Right hindlimb (tissue), 1 donor: ENCODE measurements around the gene FGF22.

Source experiments
- DNase-seq: peaks from one replicate; pipeline ENCODE4 v3.0.0-alpha.2; 2018

FGF22 gene

DNA sequence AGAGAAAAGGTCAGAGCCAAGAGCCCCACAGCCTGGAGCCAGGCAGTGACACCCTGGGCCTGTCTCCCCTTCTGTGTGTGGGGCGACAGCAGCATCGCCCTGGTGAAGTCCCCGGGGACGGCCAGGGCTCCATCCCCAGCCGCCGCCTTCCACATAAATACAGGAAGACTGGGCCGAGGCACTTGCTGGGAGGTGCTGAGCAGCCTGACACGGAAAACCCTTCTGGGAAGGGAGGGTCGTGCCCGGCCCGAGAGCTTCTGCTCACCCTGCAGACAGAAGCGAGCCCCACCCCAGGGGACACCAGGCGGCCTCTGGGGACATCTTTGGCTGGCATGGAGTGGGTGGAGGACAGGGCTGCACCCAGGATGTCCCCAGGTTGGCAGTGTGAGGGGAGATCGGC, 5.1 kb downstream of the FGF22 start:
- DNase-seq = no peak

DNA sequence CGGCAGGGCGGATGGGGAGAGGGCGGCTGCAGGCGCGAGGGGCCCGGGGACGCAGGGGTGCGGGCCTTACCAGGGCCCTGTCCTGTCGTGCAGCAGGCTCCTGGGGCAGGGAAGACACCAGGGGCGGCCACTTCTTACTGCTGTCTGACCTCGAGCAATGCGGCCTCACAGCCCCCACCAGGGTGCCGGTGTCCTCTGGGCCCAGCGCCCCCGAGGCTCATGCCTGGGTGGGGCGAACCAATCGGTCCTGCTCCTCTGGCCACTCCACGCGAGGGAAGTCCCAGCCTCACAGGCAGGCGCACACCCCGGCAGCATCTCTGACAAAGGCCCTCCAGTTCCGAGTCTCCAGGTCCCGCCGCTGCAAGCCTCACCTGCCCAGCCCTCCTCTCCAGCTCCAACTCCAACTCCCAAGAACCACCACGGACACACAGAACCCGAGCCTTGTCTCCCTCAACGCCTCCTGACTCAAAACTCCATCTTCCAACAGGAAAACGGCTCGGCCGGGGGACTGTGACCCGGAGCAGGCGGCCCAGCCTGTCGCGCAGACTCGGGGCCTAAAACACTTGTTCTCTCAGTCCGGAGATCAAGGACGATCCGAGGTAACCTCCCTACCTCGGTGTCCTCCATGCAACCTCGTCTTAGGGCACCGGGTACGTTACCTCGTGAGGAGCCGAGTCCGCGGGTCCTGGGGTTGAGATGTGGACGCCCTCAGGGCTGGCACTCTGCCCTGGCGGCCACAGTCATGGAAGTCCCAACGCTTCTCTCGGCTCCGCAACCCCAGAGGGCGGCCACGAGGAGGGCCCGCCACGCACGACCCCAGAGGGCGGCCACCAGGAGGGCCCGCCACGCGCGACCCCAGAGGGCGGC, 6.5 kb downstream of the FGF22 start:
- no peak for DNase-seq

DNA sequence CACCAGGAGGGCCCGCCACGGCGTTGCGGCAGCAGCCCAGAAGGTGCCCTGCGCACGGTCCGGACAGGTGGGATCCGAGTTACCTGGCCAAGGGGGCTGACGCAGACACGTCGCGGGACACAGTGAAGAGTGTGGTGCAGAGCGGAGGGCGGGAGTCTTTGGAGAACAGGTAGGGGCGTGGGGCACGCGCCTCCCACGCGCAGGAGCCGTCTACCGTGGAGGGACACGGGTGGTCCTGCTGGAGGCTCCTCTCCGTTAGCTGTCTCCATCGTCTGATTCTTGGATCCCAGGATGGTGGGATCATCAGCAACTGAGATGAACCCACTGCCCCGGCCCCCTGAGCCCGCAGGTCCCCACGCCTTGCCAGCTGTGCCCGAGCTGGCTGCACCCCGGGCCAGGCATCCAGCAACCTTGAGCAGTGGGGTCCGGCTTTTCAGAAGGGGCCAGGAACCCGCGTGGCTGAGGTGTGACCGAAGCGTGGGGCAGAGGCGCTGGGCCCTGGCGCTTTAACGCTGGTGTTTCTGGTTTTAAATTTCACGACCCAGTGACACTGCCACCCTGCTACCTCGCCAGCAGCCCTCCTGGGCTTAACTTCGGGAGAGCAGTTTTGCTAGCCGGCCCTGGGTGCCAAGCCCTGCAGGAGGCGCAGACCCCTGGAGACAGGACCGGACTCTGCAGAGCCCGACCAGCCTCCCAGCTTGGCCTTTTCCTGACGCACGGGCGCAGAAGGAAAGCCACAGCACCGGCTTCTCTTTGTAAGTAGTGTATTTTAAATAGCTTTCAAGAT, 7.3 kb downstream of the FGF22 start:
- no peak for DNase-seq

DNA sequence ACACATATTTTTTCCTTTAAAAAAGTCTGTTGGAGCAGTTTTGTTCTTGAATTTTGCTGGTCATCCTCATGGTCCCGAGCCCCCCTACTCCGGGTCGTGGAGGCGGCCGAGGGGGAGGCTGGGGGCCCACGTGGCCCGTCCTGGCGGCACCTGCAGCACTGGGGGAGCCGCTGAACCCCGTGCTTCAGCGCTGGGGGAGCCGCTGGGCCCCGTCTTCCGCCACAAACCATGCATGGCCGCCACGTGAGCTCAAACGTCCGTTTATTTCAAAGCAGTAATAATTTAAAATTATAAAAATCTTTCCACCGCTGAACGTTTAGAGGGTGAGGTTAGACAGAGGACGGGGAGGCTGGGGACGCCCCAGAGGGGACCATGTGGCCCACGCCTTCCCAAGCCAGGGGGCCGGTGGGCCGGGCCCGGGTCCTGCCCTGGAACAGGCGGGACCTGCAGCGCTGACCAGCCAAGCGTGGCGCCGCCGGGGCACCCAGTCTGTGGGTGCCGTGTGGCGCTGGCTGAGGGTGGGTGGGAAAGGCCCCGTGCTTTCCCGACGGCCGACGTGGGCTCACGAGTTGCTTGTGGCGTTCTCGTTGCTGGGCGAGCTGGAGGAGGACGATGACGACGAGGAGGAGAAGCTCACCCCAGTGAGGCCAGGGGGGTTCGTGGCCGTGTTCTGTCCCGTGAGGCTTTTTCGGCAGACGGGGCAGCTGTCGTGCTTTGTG, 8.0 kb downstream of the FGF22 start:
- no peak for DNase-seq

DNA sequence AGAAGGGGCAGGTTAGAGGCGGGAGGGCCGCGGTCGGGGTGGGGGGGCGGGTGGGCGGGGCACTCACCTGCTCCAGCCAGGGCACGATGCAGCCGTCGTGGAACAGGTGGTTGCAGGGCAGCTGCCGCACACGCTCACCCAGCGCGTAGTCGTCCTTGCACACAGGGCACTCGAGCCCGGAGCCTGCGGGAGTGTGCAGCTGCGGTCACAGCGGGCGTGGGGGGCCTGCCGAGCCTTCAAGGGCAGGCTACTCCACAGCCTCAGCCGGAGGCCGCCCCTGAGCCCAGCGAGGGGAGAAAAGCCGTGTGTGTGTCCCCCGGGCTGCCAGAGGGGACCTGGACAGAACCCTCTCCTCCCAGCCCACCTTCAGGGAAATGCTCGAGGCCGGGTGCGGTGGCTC, 8.6 kb downstream of the FGF22 start:
- DNase-seq = peak; percentile 25

GRCh38 chr19:648904-649801, 9.5 kb downstream of the FGF22 start:
- peak; percentile 13 for DNase-seq

GRCh38 chr19:650121-650520, 10.4 kb downstream of the FGF22 start:
- DNase-seq = peak; percentile 13

DNA sequence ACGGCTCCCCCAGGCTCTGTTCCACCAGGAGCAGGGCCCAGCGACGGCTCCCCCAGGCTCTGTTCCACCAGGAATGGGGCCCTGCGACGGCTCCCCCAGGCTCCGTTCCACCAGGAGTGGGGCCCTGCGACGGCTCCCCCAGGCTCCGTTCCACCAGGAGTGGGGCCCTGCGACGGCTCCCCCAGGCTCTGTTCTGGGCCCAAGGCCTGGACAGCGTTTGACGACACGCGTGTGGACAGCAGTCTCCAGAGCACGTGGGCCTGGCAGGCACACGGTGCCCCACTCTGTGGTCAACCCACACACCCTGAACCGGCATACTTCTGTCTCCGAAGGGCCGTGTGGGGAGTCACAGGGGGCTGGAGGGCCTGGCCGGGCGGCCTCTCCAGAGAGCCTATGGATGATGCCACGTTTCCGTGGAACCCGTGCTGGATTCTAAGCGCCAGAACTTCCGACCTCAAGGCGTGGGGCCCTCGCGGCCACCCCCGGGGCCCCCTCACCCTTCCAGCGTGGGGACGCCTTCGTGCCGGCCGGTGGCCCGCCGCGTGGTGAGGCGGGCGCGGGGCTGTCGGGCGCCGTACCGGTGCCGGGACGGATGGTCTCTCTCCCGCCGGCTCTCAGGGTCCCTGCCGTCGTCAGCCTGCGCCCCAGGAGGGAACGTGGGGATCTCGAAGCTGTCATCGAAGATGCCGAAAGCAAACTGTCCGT, 11.6 kb downstream of the FGF22 start:
- DNase-seq = peak; percentile 16

GRCh38 chr19:651991-652390, 12.3 kb downstream of the FGF22 start:
- peak; percentile 20 for DNase-seq

DNA sequence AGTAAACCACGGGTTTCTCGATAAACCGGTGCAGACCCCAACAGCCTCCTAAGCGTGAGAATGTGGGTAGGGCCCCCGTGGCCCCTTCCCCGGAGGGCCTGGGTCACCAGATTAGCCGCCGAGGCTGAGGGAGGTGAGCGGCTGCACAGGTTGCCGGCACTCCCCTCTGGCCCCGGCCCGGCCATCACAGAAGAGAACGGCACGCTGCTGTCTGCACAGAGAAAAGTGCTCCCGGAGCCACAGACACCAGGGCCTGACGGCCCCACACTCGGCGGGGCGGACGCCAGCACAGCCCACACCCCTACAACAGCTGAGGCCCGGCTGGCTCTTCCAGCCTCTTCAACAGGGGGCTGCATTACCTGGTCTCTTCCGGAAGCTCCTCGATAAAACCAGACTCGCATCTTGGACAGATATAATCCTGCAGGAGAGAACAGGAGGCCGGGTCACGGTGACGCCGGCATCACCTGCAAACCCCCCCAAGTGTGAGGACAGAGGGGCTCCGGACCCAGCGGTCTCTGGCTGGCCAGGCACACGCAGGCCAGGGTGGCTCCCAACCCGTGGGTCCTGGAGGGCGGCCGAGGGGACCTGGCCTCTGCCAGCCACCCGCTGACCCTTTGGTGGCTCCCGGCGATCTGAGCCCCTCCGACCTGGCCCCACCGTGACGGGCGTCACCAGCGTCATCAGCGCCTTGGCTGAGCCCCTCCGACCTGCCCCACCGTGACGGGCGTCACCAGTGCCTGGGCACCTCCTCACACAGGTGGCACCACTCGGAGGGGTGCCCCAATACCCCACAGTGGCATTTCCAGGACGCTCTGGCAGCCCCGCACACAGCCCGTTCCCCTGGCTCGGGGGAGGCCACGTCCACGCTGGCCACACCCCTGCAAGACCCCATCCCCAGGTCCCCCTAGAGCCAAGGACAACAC, 13.0 kb downstream of the FGF22 start:
- peak; percentile 20 for DNase-seq

DNA sequence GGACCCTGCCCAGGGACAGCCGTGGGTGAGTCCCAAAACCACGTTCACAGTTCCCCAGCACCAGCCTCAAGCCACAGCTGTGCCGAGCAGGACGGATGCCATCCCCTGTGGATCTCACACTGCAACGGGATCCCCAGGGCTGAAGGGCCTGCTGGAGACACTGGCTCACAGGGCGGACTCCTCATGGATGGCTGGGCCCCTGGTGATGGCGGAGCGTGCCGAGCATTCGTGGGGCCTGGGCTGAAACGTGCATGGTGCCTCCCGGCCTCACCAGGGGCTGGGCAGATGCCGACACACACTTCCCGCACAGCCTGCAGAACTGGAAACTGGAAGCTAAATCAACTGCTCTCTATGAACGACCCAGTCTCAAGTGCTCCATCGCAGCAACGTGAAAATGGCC, 13.7 kb downstream of the FGF22 start:
- DNase-seq = peak; percentile 20

- DNase-seq = no peak
These were observed 16.0 kb downstream of the FGF22 start for GRCh38 chr19:655691-656090.

DNA sequence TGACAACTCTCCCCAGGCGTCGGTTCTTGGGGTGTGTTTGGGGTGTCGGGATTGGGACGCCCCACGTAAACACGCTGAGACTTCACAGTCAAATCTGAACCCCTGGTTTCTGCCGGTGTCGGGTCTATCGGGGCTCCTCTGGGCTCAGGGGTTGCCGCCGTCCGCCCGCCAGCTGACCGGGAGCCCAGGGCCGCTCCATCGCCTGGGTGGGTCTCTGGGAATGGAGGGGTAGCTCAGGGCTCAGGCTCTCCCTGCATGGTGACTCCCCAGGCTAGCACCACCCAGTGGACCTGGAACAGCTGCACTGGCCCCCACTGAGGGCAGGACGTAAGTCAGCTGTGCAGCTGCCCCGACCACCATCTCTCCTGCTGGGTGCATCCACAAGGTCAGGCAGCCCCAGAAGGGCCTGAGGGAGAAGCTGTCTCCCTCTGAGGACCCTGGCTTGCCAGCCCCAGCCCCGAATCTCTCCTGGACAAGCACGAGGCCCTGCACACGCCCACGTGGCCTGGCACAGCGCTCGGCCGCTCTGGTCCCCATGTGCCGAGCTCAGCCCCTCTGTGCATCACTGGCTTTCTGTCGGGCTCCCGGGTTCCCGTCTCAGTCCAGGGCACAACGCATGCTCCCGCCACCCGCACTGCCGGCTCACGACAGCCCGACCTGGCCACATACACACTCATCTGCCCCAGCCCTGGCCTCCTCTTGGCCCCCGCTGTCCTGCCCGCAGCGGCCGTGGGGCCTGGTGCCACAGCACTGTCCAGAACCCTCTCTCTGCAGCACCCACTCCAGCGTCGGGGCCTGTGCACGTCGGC, 17.3 kb downstream of the FGF22 start:
- no peak for DNase-seq

DNA sequence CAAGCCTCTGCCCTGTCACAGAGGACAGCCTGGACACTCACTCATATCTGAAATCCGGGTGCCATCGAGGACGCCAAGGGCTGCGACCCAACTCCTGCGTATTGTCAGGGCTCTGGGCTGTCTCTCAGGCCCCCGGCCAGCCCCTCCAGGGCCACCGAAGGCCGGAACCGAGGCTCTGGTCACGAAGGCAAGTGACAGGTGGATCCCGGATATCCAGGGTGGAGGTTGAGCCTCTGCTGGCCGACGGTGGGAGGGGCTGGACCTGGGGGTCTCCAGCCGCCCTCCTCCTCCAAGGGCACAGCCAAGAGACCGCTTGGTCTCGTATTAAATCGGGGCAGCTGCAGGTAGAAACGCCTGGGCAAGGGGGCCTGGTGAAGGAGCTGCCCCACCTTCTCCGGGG, 17.9 kb downstream of the FGF22 start:
- no peak for DNase-seq

GRCh38 chr19:658059-658839, 18.6 kb downstream of the FGF22 start:
- no peak for DNase-seq

DNA sequence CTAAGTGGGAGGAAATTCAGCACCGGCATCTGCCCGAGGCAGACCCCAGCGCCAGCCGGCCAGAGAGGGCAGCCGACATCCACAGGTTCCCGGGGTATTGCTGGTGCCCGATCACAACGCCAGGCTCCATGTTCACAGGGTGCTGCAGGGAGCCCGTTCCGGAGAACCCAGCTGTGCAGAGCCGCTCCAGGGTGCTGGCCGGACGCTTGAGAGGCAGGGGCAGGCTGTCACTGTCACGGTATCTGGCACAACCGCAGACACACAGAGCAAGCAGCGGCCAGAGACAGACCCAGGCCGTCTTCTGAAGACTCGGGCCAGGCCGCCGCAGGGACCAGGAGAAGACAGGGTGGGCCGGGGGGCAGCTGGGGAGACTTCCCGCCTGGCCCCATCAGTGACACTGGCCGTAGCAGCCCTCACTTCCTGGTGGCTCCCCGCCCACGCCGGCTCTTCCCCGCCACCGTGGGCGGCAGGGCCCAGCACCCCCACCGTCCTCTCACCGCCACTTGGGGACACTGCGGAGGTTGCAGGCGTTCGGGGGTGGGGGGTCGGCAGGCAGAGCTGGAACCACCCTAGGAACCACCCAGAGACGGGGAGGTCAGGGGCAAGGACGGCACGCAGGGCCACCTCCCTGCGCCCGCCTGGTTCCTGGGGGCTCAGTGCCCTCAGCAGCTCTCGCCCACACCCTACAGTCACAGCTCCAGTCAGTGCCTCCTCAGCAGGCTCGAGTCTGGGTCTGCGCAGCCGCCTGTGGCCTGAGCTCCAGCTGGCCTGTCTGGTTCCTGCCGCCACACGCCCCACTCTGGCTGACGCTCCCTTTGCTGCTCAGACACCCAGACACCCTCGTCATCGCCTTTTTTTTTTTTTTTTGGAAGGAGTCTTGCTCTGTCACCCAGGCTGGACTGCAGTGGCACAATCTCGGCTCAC, 19.5 kb downstream of the FGF22 start:
- DNase-seq = no peak

DNA sequence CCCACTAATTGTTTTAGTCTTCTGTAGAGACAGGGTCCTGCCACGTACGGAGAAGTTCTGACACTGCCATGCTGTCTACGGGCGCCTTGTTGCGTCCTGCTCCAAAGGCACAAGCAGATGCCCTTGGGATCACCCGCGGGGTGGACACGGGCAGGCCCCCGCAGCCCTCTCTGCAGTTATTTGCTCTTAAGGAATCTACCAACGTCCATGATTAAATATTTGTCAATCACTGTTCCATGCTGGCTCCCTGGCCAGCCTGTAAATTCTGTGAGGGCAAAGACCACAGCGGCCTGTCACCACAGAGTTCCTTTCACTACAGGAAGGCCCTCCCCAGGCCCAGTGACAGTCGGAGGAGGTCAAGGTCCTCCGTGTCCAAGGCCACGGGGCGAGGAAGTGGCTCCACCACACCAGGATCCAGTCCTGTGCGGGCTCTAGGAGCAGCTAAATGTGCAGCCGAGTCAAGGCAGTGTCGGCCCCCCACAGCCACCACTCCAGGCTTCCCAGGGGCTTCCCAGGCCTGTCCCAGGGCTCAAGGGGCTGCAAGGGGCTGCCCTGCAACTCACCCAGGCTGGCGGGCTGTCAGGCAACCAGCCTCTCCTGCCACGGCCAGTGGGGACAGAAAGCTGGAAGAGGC, 21.2 kb downstream of the FGF22 start:
- DNase-seq = no peak
